ENCODE results near the gene FGB. TPM values are rescaled to one million over a fixed set of nuclear protein-coding genes. Genes with fewer than 3 reads are reported as not detected.

Gene FGB
- total RNA-seq, 1 experiment from 2014 or later: 2.0 TPM

DNA sequence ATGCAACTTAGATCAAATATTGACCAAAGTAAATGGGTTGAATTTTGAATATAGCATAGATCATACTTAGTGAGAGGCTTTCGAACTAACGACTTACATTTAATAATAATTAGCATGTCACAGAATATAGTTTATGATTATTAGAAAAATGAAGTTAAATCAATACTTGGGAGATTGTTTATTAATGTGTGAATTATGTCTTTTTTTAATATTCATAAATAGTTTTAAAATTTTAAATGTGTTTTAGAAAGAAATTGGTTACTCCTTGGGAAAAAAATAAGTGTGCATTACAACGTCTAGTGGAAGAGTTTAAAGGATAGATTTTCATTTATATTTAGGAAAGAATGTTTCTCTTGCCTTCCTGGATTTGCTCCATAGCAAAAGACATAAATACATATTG, 20.4 kb downstream of the FGB start:
- intact Hi-C loops (cut with micrococcal nuclease; ENCODE audit: unreplicated experiment): no loop called here
- ChIA-PET POLR2A (no interaction called here), CTCF (no interaction called here)
- no peak for TF ChIP-seq TCF7L2 (IDR thresholded peaks at IDR 0.05; ENCODE audit: low read depth, low read length)
- TF ChIP-seq, protein P1, sequence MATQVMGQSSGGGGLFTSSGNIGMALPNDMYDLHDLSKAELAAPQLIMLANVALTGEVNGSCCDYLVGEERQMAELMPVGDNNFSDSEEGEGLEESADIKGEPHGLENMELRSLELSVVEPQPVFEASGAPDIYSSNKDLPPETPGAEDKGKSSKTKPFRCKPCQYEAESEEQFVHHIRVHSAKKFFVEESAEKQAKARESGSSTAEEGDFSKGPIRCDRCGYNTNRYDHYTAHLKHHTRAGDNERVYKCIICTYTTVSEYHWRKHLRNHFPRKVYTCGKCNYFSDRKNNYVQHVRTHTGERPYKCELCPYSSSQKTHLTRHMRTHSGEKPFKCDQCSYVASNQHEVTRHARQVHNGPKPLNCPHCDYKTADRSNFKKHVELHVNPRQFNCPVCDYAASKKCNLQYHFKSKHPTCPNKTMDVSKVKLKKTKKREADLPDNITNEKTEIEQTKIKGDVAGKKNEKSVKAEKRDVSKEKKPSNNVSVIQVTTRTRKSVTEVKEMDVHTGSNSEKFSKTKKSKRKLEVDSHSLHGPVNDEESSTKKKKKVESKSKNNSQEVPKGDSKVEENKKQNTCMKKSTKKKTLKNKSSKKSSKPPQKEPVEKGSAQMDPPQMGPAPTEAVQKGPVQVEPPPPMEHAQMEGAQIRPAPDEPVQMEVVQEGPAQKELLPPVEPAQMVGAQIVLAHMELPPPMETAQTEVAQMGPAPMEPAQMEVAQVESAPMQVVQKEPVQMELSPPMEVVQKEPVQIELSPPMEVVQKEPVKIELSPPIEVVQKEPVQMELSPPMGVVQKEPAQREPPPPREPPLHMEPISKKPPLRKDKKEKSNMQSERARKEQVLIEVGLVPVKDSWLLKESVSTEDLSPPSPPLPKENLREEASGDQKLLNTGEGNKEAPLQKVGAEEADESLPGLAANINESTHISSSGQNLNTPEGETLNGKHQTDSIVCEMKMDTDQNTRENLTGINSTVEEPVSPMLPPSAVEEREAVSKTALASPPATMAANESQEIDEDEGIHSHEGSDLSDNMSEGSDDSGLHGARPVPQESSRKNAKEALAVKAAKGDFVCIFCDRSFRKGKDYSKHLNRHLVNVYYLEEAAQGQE (IDR thresholded peaks at IDR 0.05; ENCODE audit: insufficient read depth in 1 of 2, low read depth in 2 of 2, low read length in 1 of 2): no peak
- TF ChIP-seq SIN3A (IDR thresholded peaks at IDR 0.05; ENCODE audit: borderline replicate concordance, insufficient read depth, low read depth, low read length): no peak
- TF ChIP-seq, protein P2, sequence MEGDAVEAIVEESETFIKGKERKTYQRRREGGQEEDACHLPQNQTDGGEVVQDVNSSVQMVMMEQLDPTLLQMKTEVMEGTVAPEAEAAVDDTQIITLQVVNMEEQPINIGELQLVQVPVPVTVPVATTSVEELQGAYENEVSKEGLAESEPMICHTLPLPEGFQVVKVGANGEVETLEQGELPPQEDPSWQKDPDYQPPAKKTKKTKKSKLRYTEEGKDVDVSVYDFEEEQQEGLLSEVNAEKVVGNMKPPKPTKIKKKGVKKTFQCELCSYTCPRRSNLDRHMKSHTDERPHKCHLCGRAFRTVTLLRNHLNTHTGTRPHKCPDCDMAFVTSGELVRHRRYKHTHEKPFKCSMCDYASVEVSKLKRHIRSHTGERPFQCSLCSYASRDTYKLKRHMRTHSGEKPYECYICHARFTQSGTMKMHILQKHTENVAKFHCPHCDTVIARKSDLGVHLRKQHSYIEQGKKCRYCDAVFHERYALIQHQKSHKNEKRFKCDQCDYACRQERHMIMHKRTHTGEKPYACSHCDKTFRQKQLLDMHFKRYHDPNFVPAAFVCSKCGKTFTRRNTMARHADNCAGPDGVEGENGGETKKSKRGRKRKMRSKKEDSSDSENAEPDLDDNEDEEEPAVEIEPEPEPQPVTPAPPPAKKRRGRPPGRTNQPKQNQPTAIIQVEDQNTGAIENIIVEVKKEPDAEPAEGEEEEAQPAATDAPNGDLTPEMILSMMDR (IDR thresholded peaks at IDR 0.05): no peak
- no peak for TF ChIP-seq POLR2AphosphoS5 (IDR thresholded peaks at IDR 0.05; ENCODE audit: low read depth, low read length)
- BruUV-seq (replicated peaks): no TSS peak
- no peaks in the 10 kb centered on the region for H3K4me1 ChIP-seq (ENCODE audit: control insufficient read depth, insufficient read depth, low read length)
- H3K27ac ChIP-seq (ENCODE audit: low read length): no peak overlapping the region
- ATAC-seq: no peak
- DNase-seq (ENCODE audit: low read depth, low spot score): no peak
- no peaks in the 10 kb centered on the region for H3K36me3 ChIP-seq (ENCODE audit: control insufficient read depth, insufficient read depth, low read length)
- in situ Hi-C loops (cut with HindIII; ENCODE audit: low pct_unique_long_range_greater_than_20kb, low sequenced_read_pairs): no loop called here
- H3K4me3 ChIP-seq (ENCODE audit: low read depth in 2 of 2, low read length in 2 of 2): no peak overlapping the region
- H3K9me3 ChIP-seq (ENCODE audit: control insufficient read depth, insufficient read depth, low read depth, low read length): no peaks in the 10 kb centered on the region
- no peaks in the 10 kb centered on the region for H3K27me3 ChIP-seq (ENCODE audit: control insufficient read depth, insufficient read depth, low read length)

DNA sequence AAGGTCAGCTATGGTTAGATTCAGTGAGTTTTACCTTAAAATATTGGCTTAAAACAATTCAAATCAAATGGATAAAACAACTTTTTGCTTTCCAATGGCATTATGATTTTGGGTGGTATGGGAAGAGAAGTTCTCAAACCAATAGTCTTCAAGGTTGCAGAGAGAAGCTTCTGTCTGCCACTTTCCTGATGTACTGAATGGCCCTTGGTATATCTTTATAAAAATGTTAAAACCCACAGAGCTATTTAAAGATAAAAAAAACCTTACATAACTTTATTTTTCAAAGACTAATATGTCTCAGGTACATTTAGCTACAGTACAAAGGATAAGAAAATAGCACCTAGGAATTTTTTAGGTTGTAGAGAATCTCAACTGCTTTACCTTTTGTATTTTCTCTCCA, 20.9 kb downstream of the FGB start:
- in situ Hi-C loops (cut with HindIII; ENCODE audit: low pct_unique_long_range_greater_than_20kb, low sequenced_read_pairs): no loop called here
- no peak for DNase-seq (ENCODE audit: low read depth, low spot score)
- intact Hi-C loops (cut with micrococcal nuclease; ENCODE audit: unreplicated experiment): no loop called here
- BruUV-seq (replicated peaks): no TSS peak
- no peak for ATAC-seq
- H3K9me3 ChIP-seq (ENCODE audit: control insufficient read depth, insufficient read depth, low read depth, low read length): no peaks in the 10 kb centered on the region
- CTCF ChIA-PET: no interaction called here
- no peaks in the 10 kb centered on the region for H3K27me3 ChIP-seq (ENCODE audit: control insufficient read depth, insufficient read depth, low read length)
- POLR2A ChIA-PET: no interaction called here
- no peaks in the 10 kb centered on the region for H3K36me3 ChIP-seq (ENCODE audit: control insufficient read depth, insufficient read depth, low read length)
- TF ChIP-seq, protein P2 (IDR thresholded peaks at IDR 0.05): no peak
- TF ChIP-seq TCF7L2 (IDR thresholded peaks at IDR 0.05; ENCODE audit: low read depth, low read length) (no peak), SIN3A (IDR thresholded peaks at IDR 0.05; ENCODE audit: borderline replicate concordance, insufficient read depth, low read depth, low read length) (no peak), POLR2AphosphoS5 (IDR thresholded peaks at IDR 0.05; ENCODE audit: low read depth, low read length) (no peak)
- TF ChIP-seq, protein P1 (IDR thresholded peaks at IDR 0.05; ENCODE audit: insufficient read depth in 1 of 2, low read depth in 2 of 2, low read length in 1 of 2): no peak
- H3K27ac ChIP-seq (ENCODE audit: low read length): no peak overlapping the region
- no peaks in the 10 kb centered on the region for H3K4me1 ChIP-seq (ENCODE audit: control insufficient read depth, insufficient read depth, low read length)
- H3K4me3 ChIP-seq (ENCODE audit: low read depth in 2 of 2, low read length in 2 of 2): no peak overlapping the region
